Ishikawa (cell line): ENCODE data around the gene CASK.

Source experiments
- CEBPB ChIP-seq: IDR thresholded peaks from 2 replicates; pipeline ENCODE4 v1.6.1; 2012
- CREB1 ChIP-seq: IDR thresholded peaks from 2 replicates; pipeline ENCODE4 v1.6.1; 2012; ENCODE audit warnings: low read depth
- EGR1 ChIP-seq: IDR thresholded peaks from 2 replicates; pipeline ENCODE4 v1.6.1; 2012
- EP300 ChIP-seq: IDR thresholded peaks from 2 replicates; pipeline ENCODE4 v1.6.1; 2012; ENCODE audit warnings: borderline replicate concordance
- NFIC ChIP-seq: IDR thresholded peaks from 2 replicates; pipeline ENCODE4 v1.6.1; 2012
- RAD21 ChIP-seq: IDR thresholded peaks from 2 replicates; pipeline ENCODE4 v1.6.1; 2012; ENCODE audit warnings: low read depth
- TAF1 ChIP-seq: IDR thresholded peaks from 2 replicates; pipeline ENCODE4 v1.6.1; 2012; ENCODE audit warnings: low read depth, mild to moderate bottlenecking
- TCF12 ChIP-seq: IDR thresholded peaks from 2 replicates; pipeline ENCODE4 v1.6.1; 2012; ENCODE audit warnings: low read depth
- TEAD4 ChIP-seq: IDR thresholded peaks from 2 replicates; pipeline ENCODE4 v1.6.1; 2012
- USF1 ChIP-seq: IDR thresholded peaks from 2 replicates; pipeline ENCODE4 v1.6.1; 2012
- YY1 ChIP-seq: IDR thresholded peaks from 2 replicates; pipeline ENCODE4 v1.6.1; 2012; ENCODE audit warnings: low read depth
- ZBTB7A ChIP-seq: IDR thresholded peaks from 2 replicates; pipeline ENCODE4 v1.6.1; 2012; ENCODE audit warnings: low read depth
- TF ChIP-seq, protein P1 (sequence below): IDR thresholded peaks from 2 replicates; pipeline ENCODE4 v1.6.1; 2012; ENCODE audit warnings: low read depth, mild to moderate bottlenecking
- TF ChIP-seq, protein P2 (sequence below): IDR thresholded peaks from 2 replicates; pipeline ENCODE4 v1.6.1; 2012

DNA sequence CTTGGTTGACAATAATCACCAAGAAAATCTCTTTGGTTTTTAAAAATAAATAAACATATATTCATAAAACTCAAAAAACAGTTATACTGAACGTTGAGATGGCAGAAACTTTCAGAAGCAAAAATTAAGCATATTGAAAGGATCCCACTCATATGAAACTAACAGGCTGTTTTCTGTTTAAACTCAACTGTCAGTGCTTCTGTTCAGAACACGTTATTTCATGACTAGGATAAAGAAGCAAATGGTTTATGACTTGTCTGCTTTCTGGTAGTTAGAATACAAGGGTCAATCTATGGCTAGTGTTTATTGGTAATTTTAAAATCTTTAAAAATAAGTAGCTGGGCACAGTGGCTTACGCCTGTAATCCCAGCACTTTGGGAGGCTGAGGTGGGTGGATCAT is 195.2 kb downstream of the CASK start:
- TF ChIP-seq TAF1 (no peak), RAD21 (no peak), EP300 (no peak), YY1 (no peak), TCF12 (no peak), CREB1 (no peak), EGR1 (no peak), CEBPB (no peak), ZBTB7A (no peak), NFIC (no peak), TEAD4 (no peak), USF1 (no peak)
- TF ChIP-seq, protein P1, sequence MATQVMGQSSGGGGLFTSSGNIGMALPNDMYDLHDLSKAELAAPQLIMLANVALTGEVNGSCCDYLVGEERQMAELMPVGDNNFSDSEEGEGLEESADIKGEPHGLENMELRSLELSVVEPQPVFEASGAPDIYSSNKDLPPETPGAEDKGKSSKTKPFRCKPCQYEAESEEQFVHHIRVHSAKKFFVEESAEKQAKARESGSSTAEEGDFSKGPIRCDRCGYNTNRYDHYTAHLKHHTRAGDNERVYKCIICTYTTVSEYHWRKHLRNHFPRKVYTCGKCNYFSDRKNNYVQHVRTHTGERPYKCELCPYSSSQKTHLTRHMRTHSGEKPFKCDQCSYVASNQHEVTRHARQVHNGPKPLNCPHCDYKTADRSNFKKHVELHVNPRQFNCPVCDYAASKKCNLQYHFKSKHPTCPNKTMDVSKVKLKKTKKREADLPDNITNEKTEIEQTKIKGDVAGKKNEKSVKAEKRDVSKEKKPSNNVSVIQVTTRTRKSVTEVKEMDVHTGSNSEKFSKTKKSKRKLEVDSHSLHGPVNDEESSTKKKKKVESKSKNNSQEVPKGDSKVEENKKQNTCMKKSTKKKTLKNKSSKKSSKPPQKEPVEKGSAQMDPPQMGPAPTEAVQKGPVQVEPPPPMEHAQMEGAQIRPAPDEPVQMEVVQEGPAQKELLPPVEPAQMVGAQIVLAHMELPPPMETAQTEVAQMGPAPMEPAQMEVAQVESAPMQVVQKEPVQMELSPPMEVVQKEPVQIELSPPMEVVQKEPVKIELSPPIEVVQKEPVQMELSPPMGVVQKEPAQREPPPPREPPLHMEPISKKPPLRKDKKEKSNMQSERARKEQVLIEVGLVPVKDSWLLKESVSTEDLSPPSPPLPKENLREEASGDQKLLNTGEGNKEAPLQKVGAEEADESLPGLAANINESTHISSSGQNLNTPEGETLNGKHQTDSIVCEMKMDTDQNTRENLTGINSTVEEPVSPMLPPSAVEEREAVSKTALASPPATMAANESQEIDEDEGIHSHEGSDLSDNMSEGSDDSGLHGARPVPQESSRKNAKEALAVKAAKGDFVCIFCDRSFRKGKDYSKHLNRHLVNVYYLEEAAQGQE = no peak
- TF ChIP-seq, protein P2, sequence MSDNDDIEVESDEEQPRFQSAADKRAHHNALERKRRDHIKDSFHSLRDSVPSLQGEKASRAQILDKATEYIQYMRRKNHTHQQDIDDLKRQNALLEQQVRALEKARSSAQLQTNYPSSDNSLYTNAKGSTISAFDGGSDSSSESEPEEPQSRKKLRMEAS = no peak
